ENCODE data around the gene FOXC1. TPM values are rescaled to one million over a fixed set of nuclear protein-coding genes. Genes with fewer than 3 reads are reported as not detected.

The FOXC1 gene
- total and polyA plus RNA-seq, 4 donors = 0.08 to 0.33 (median 0.14) TPM

DNA sequence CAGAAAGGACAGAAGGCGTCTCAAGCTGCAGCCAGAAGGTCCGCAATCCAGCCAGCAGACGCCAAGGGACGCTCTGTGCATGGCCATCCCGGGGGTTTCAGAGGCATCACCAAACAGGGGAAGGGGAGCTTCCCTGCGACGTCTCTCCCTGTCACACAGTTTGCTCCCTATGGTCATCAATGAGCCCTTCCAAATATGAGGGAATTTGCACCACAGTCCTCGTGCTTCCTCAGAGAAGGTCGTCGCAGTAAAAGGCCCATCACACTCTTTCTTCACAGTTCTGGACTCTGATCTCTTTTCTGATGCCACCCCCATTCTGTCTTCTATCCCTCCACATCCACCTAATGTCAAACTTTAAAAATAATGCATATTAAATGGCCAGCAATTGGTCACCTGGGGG is 10.2 kb upstream of the FOXC1 start:
- H3K36me3 ChIP-seq (ENCODE audit: control insufficient read depth in 4 of 4, insufficient read depth in 3 of 4, low read depth in 1 of 4, low read length in 3 of 4) = no peaks in the 10 kb centered on the region
- H3K9ac ChIP-seq (ENCODE audit: low read depth in 1 of 2, low read length in 2 of 2) = no peak overlapping the region
- no peak overlapping the region for H3K27ac ChIP-seq (ENCODE audit: low read depth in 1 of 2, low read length in 2 of 2)
- H3K4me1 ChIP-seq (ENCODE audit: control insufficient read depth in 4 of 4, insufficient read depth in 4 of 4, low read length in 3 of 4) = peaks cover 0 to 12% (median 6%) of the 10 kb centered on the region in 4 donors
- H3K27me3 ChIP-seq (ENCODE audit: control insufficient read depth in 4 of 4, insufficient read depth in 4 of 4, low read length in 3 of 4) = peaks cover 0 to 14% (median 8%) of the 10 kb centered on the region in 4 donors
- WGBS = 77% methylated on average over 10 of the region's 10 CpGs
- H3K4me3 ChIP-seq (ENCODE audit: low read depth in 1 of 3, low read length in 3 of 3) = no peak overlapping the region
- TF ChIP-seq, protein P1, sequence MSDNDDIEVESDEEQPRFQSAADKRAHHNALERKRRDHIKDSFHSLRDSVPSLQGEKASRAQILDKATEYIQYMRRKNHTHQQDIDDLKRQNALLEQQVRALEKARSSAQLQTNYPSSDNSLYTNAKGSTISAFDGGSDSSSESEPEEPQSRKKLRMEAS (IDR thresholded peaks at IDR 0.05) = no peak
- TF ChIP-seq RAD21 (IDR thresholded peaks at IDR 0.05) (no peak), FOXA1 (IDR thresholded peaks at IDR 0.05) (no peak), GABPA (IDR thresholded peaks at IDR 0.05 in 1 of 2, conservative IDR thresholded peaks at IDR 0.05 in 1 of 2) (no peak), FOXA2 (IDR thresholded peaks at IDR 0.05) (no peak), YY1 (IDR thresholded peaks at IDR 0.05) (no peak), TAF1 (conservative IDR thresholded peaks at IDR 0.05) (no peak), SP1 (IDR thresholded peaks at IDR 0.05) (no peak), NR2F2 (IDR thresholded peaks at IDR 0.05) (no peak), HNF4A (conservative IDR thresholded peaks at IDR 0.05) (no peak), HNF4G (IDR thresholded peaks at IDR 0.05) (no peak), EGR1 (IDR thresholded peaks at IDR 0.05; ENCODE audit: low read depth in 2 of 2) (no peak), JUND (IDR thresholded peaks at IDR 0.05) (no peak), RXRA (IDR thresholded peaks at IDR 0.05) (no peak)
- TF ChIP-seq, protein P2, sequence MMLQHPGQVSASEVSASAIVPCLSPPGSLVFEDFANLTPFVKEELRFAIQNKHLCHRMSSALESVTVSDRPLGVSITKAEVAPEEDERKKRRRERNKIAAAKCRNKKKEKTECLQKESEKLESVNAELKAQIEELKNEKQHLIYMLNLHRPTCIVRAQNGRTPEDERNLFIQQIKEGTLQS (IDR thresholded peaks at IDR 0.05) = no peak
- TF ChIP-seq, protein P3, sequence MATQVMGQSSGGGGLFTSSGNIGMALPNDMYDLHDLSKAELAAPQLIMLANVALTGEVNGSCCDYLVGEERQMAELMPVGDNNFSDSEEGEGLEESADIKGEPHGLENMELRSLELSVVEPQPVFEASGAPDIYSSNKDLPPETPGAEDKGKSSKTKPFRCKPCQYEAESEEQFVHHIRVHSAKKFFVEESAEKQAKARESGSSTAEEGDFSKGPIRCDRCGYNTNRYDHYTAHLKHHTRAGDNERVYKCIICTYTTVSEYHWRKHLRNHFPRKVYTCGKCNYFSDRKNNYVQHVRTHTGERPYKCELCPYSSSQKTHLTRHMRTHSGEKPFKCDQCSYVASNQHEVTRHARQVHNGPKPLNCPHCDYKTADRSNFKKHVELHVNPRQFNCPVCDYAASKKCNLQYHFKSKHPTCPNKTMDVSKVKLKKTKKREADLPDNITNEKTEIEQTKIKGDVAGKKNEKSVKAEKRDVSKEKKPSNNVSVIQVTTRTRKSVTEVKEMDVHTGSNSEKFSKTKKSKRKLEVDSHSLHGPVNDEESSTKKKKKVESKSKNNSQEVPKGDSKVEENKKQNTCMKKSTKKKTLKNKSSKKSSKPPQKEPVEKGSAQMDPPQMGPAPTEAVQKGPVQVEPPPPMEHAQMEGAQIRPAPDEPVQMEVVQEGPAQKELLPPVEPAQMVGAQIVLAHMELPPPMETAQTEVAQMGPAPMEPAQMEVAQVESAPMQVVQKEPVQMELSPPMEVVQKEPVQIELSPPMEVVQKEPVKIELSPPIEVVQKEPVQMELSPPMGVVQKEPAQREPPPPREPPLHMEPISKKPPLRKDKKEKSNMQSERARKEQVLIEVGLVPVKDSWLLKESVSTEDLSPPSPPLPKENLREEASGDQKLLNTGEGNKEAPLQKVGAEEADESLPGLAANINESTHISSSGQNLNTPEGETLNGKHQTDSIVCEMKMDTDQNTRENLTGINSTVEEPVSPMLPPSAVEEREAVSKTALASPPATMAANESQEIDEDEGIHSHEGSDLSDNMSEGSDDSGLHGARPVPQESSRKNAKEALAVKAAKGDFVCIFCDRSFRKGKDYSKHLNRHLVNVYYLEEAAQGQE (IDR thresholded peaks at IDR 0.05) = no peak
- TF ChIP-seq, protein P4, sequence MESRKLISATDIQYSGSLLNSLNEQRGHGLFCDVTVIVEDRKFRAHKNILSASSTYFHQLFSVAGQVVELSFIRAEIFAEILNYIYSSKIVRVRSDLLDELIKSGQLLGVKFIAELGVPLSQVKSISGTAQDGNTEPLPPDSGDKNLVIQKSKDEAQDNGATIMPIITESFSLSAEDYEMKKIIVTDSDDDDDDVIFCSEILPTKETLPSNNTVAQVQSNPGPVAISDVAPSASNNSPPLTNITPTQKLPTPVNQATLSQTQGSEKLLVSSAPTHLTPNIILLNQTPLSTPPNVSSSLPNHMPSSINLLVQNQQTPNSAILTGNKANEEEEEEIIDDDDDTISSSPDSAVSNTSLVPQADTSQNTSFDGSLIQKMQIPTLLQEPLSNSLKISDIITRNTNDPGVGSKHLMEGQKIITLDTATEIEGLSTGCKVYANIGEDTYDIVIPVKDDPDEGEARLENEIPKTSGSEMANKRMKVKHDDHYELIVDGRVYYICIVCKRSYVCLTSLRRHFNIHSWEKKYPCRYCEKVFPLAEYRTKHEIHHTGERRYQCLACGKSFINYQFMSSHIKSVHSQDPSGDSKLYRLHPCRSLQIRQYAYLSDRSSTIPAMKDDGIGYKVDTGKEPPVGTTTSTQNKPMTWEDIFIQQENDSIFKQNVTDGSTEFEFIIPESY (IDR thresholded peaks at IDR 0.05) = no peak
- TF ChIP-seq, protein P5, sequence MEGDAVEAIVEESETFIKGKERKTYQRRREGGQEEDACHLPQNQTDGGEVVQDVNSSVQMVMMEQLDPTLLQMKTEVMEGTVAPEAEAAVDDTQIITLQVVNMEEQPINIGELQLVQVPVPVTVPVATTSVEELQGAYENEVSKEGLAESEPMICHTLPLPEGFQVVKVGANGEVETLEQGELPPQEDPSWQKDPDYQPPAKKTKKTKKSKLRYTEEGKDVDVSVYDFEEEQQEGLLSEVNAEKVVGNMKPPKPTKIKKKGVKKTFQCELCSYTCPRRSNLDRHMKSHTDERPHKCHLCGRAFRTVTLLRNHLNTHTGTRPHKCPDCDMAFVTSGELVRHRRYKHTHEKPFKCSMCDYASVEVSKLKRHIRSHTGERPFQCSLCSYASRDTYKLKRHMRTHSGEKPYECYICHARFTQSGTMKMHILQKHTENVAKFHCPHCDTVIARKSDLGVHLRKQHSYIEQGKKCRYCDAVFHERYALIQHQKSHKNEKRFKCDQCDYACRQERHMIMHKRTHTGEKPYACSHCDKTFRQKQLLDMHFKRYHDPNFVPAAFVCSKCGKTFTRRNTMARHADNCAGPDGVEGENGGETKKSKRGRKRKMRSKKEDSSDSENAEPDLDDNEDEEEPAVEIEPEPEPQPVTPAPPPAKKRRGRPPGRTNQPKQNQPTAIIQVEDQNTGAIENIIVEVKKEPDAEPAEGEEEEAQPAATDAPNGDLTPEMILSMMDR (IDR thresholded peaks at IDR 0.05; ENCODE audit: low read depth, low read length, missing input control) = no peak
- DNase-seq (ENCODE audit: low spot score) = no peak
- H3K9me3 ChIP-seq (ENCODE audit: control insufficient read depth in 4 of 4, low read length in 3 of 4) = no peaks in the 10 kb centered on the region
